Astrocyte (in vitro differentiated cells and primary cell): Measurements from ENCODE around the gene NHLRC2. TPM values are rescaled to one million over a fixed set of nuclear protein-coding genes. Genes with fewer than 3 reads are reported as not detected.

Source experiments
- DNase-seq: peaks from one replicate; pipeline ENCODE4 v3.0.0-alpha.2; 2010; ENCODE audit warnings: low read depth
- FAIRE-seq: peaks from 2 replicates; lab custom pipeline; 2011; peaks lifted over from hg19 to GRCh38; lab: Jason Lieb, UNC
- H2AFZ ChIP-seq: 2 replicates; pipeline ENCODE4 v1.6.0; 2012; ENCODE audit warnings: low read depth, low read length, inconsistent platforms
- H3K27ac ChIP-seq: 2 replicates; pipeline ENCODE4 v1.5.1; 2011; ENCODE audit warnings: low read depth, low read length, inconsistent platforms
- H3K27me3 ChIP-seq: 2 replicates; pipeline ENCODE4 v1.6.0; 2011; ENCODE audit warnings: low read length, inconsistent platforms; ENCODE audit not compliant: insufficient read depth
- H3K36me3 ChIP-seq: 2 replicates; pipeline ENCODE4 v1.5.1; 2011; ENCODE audit warnings: low read length, inconsistent platforms; ENCODE audit not compliant: insufficient read depth
- H3K4me1 ChIP-seq: 2 replicates; pipeline ENCODE4 v1.5.1; 2011; ENCODE audit warnings: low read length, inconsistent platforms; ENCODE audit not compliant: insufficient read depth
- H3K4me2 ChIP-seq: 2 replicates; pipeline ENCODE4 v1.6.0; 2012; ENCODE audit warnings: low read length, inconsistent platforms
- H3K4me3 ChIP-seq: 2 replicates; pipeline ENCODE4 v1.5.1; 2011; ENCODE audit warnings: low read depth, mild to moderate bottlenecking, low read length, inconsistent platforms; ENCODE audit not compliant: insufficient read depth
- H3K79me2 ChIP-seq: 2 replicates; pipeline ENCODE4 v1.6.0; 2012; ENCODE audit warnings: mild to moderate bottlenecking, low read length, inconsistent platforms; ENCODE audit not compliant: insufficient read depth
- H3K9ac ChIP-seq: 2 replicates; pipeline ENCODE4 v1.6.0; 2012; ENCODE audit warnings: mild to moderate bottlenecking, low read length, inconsistent platforms
- H3K9me3 ChIP-seq: 2 replicates; pipeline ENCODE4 v1.5.1; 2012; ENCODE audit warnings: low read depth, mild to moderate bottlenecking, low read length, inconsistent platforms; ENCODE audit not compliant: insufficient read depth
- H4K20me1 ChIP-seq: 2 replicates; pipeline ENCODE4 v1.6.0; 2012; ENCODE audit warnings: low read length, inconsistent platforms; ENCODE audit not compliant: insufficient read depth
- H3K27ac Mint-ChIP-seq: one replicate; pipeline ENCODE4 v1.8.0; 2021; ENCODE audit warnings: mild to moderate bottlenecking, mixed read lengths; ENCODE audit not compliant: unreplicated experiment
- H3K27me3 Mint-ChIP-seq: one replicate; pipeline ENCODE4 v1.8.0; 2021; ENCODE audit warnings: low read depth, mixed read lengths; ENCODE audit not compliant: unreplicated experiment
- H3K36me3 Mint-ChIP-seq: one replicate; pipeline ENCODE4 v1.8.0; 2021; ENCODE audit warnings: low read depth, mixed read lengths; ENCODE audit not compliant: unreplicated experiment
- H3K4me1 Mint-ChIP-seq: one replicate; pipeline ENCODE4 v1.8.0; 2021; ENCODE audit warnings: low read depth, mixed read lengths; ENCODE audit not compliant: unreplicated experiment
- H3K4me3 Mint-ChIP-seq: one replicate; pipeline ENCODE4 v1.8.0; 2021; ENCODE audit warnings: mild to moderate bottlenecking, moderate library complexity, mixed read lengths; ENCODE audit not compliant: unreplicated experiment
- H3K9me3 Mint-ChIP-seq: one replicate; pipeline ENCODE4 v1.8.0; 2021; ENCODE audit warnings: mild to moderate bottlenecking, mixed read lengths; ENCODE audit not compliant: unreplicated experiment
- CTCF ChIP-seq: IDR thresholded peaks from 2 replicates; pipeline ENCODE4 v1.5.1; 2011; ENCODE audit warnings: low read depth, mild to moderate bottlenecking, inconsistent platforms, low read length, moderate library complexity; ENCODE audit not compliant: insufficient read depth
- EZH2 ChIP-seq: IDR thresholded peaks from 2 replicates; pipeline ENCODE4 v1.6.1; 2012; ENCODE audit warnings: mild to moderate bottlenecking, low read length, inconsistent platforms; ENCODE audit not compliant: insufficient read depth
- total RNA-seq: library from RNA; stranded (reverse); gene quantifications from 2 replicates; pipeline ENCODE4 v1.2.1, GENCODE V29; 2021

Gene NHLRC2
- total RNA-seq, 1 donor from 2014 or later: 16.9 TPM

- Histone ChIP-seq H3K4me2 (no peak overlapping the region), H3K27ac (no peak overlapping the region), H3K4me1 (peaks cover 6% of the 10 kb centered on the region), H3K27me3 (no peaks in the 10 kb centered on the region), H3K9me3 (no peaks in the 10 kb centered on the region), H3K79me2 (no peaks in the 10 kb centered on the region), H3K9ac (no peak overlapping the region), H2AFZ (no peak overlapping the region), H4K20me1 (peaks cover 9% of the 10 kb centered on the region), H3K36me3 (peaks cover 4% of the 10 kb centered on the region), H3K4me3 (no peak overlapping the region)
- DNase-seq (no peak), FAIRE-seq (no peak)
- Mint-ChIP-seq H3K9me3 (peaks cover 2% of the 10 kb centered on the region), H3K4me3 (no peak overlapping the region), H3K4me1 (peaks cover 3% of the 10 kb centered on the region), H3K27me3 (no peaks in the 10 kb centered on the region), H3K27ac (no peak overlapping the region), H3K36me3 (no peaks in the 10 kb centered on the region)
- TF ChIP-seq CTCF (no peak), EZH2 (no peak)
Measured at GRCh38 chr10:113879691-113880090, 25.2 kb downstream of the NHLRC2 start.

GRCh38 chr10:113880236-113880635 is 25.8 kb downstream of the NHLRC2 start:
- Histone ChIP-seq H3K27me3 (no peaks in the 10 kb centered on the region), H3K27ac (no peak overlapping the region), H3K4me1 (peaks cover 6% of the 10 kb centered on the region), H3K9ac (no peak overlapping the region), H4K20me1 (peaks cover 5% of the 10 kb centered on the region), H3K4me2 (no peak overlapping the region), H3K36me3 (peaks cover 4% of the 10 kb centered on the region), H3K9me3 (no peaks in the 10 kb centered on the region), H2AFZ (no peak overlapping the region), H3K4me3 (no peak overlapping the region), H3K79me2 (no peaks in the 10 kb centered on the region)
- no peak for FAIRE-seq
- H3K27me3 Mint-ChIP-seq: no peaks in the 10 kb centered on the region
- no peak overlapping the region for H3K4me3 Mint-ChIP-seq
- TF ChIP-seq CTCF (no peak), EZH2 (no peak)
- H3K4me1 Mint-ChIP-seq: peaks cover 3% of the 10 kb centered on the region
- peaks cover 2% of the 10 kb centered on the region for H3K9me3 Mint-ChIP-seq
- peak; percentile 58 for DNase-seq
- no peak overlapping the region for H3K27ac Mint-ChIP-seq
- no peaks in the 10 kb centered on the region for H3K36me3 Mint-ChIP-seq

GRCh38 chr10:113882240-113882639 is 27.8 kb downstream of the NHLRC2 start:
- Histone ChIP-seq H4K20me1 (no peaks in the 10 kb centered on the region), H3K36me3 (peaks cover 4% of the 10 kb centered on the region), H3K27ac (no peak overlapping the region), H3K27me3 (no peaks in the 10 kb centered on the region), H3K4me2 (no peak overlapping the region), H3K4me1 (peaks cover 6% of the 10 kb centered on the region), H3K79me2 (no peaks in the 10 kb centered on the region), H2AFZ (no peak overlapping the region), H3K9me3 (no peaks in the 10 kb centered on the region), H3K4me3 (no peak overlapping the region), H3K9ac (no peak overlapping the region)
- peaks cover 2% of the 10 kb centered on the region for H3K9me3 Mint-ChIP-seq
- H3K4me1 Mint-ChIP-seq: peaks cover 3% of the 10 kb centered on the region
- H3K27me3 Mint-ChIP-seq: no peaks in the 10 kb centered on the region
- no peak overlapping the region for H3K27ac Mint-ChIP-seq
- TF ChIP-seq CTCF (no peak), EZH2 (no peak)
- DNase-seq (no peak), FAIRE-seq (no peak)
- H3K36me3 Mint-ChIP-seq: no peaks in the 10 kb centered on the region
- H3K4me3 Mint-ChIP-seq: no peak overlapping the region
